Right lobe of liver (tissue), 6 donors: Measurements from ENCODE around the gene GGT6. TPM values are rescaled to one million over a fixed set of nuclear protein-coding genes. Genes with fewer than 3 reads are reported as not detected.

Experiments used
- ATAC-seq, 4 donors: fragments of 200-7000 bp; cut with Tn5 transposase; one replicate each; pipeline ENCODE4 v1.9.1; 2020; ENCODE audit warnings: mild to moderate bottlenecking in 4 of 4, moderate library complexity in 4 of 4
- DNase-seq, 3 donors: peaks; one replicate each; pipeline ENCODE4 v3.0.0-alpha.2; 2020
- H3K27ac ChIP-seq, 3 donors: fragments of 200-600 bp; one replicate each; pipeline ENCODE4 v1.8.0; 2022
- H3K27me3 ChIP-seq, 2 donors: fragments of 200-600 bp; one replicate each; pipeline ENCODE4 v1.8.0; 2022
- H3K36me3 ChIP-seq, 4 donors: fragments of 200-600 bp; sonication (generic) in 1 of 4; one replicate each; pipeline versions ENCODE4 v1.5.1 to v1.8.0; 2017 to 2022; ENCODE audit warnings: control low read depth in 1 of 4
- H3K4me1 ChIP-seq, 4 donors: fragments of 200-600 bp; sonication (generic) in 1 of 4; one replicate each; pipeline versions ENCODE4 v1.5.1 to v1.8.0; 2017 to 2022; ENCODE audit warnings: control low read depth in 1 of 4
- H3K4me3 ChIP-seq, 3 donors: fragments of 200-600 bp; one replicate each; pipeline ENCODE4 v1.8.0; 2022
- H3K9me3 ChIP-seq, 4 donors: fragments of 200-600 bp; sonication (generic) in 1 of 4; one replicate each; pipeline versions ENCODE4 v1.5.1 to v1.8.0; 2017 to 2022; ENCODE audit warnings: control low read depth in 1 of 4
- CTCF ChIP-seq, 4 donors: fragments of 200-600 bp in 3 of 4; fragments of 450-650 bp in 1 of 4; IDR thresholded peaks; one replicate each; pipeline versions ENCODE4 v1.5.1 to v1.8.0; 2016 to 2022; ENCODE audit warnings: antibody characterized with exemption in 4 of 4, mild to moderate bottlenecking in 2 of 4
- POLR2A ChIP-seq: fragments of 450-650 bp; IDR thresholded peaks from one replicate; pipeline ENCODE4 v1.6.1; 2017; ENCODE audit warnings: antibody characterized with exemption, mild to moderate bottlenecking
- WGBS: methylation state at CpG from one replicate; pipeline ENCODE4 v1.1.6; 2018; ENCODE audit warnings: low coverage, low lambda C conversion rate; ENCODE audit not compliant: insufficient coverage; ENCODE audit errors: missing lambda C conversion rate; 5-methylcytosine and 5-hydroxymethylcytosine counted together
- intact Hi-C, 2 donors: fragments of 100-400 bp; cut with DNase I; formaldehyde crosslinking; loops; one replicate each; pipeline versions ENCODE4 v1.11.2 to v1.14.1; 2022
- total RNA-seq, 6 experiments: library from RNA; depleted of rRNA in 2 of 6; stranded (reverse); fragments of >200 nt in 2 of 6; fragmentation: NEBNext Ultra II Directional in 3 of 6; extraction: Animal tissue kit (Norgen Biotek cat#: 25700) in 3 of 6; gene quantifications; one replicate each; pipeline versions ENCODE4 v1.1.0 to v1.2.4, GENCODE V29; 2016 to 2023
- donor health status: DM: no; HTN: yes; CAD: no.
- donor health status: DM: no; HTN: no; CAD: no.
- donor health status: DM: no; HTN: no; CAD: no.
- donor health status: DM: no; HTN: yes; CAD: no.
- donor health status: DM: no; HTN: yes; CAD: no.

Gene GGT6
- total RNA-seq, 6 experiments from 2014 or later, result 0.09 to 0.92 (median 0.27) TPM

- intact Hi-C loops, result no loop called here
- peaks cover 0 to 11% (median 2%) of the 10 kb centered on the region in 4 donors for H3K36me3 ChIP-seq
Observed at GRCh38 chr17:4535667-4536258, 24.6 kb downstream of the GGT6 start.

DNA sequence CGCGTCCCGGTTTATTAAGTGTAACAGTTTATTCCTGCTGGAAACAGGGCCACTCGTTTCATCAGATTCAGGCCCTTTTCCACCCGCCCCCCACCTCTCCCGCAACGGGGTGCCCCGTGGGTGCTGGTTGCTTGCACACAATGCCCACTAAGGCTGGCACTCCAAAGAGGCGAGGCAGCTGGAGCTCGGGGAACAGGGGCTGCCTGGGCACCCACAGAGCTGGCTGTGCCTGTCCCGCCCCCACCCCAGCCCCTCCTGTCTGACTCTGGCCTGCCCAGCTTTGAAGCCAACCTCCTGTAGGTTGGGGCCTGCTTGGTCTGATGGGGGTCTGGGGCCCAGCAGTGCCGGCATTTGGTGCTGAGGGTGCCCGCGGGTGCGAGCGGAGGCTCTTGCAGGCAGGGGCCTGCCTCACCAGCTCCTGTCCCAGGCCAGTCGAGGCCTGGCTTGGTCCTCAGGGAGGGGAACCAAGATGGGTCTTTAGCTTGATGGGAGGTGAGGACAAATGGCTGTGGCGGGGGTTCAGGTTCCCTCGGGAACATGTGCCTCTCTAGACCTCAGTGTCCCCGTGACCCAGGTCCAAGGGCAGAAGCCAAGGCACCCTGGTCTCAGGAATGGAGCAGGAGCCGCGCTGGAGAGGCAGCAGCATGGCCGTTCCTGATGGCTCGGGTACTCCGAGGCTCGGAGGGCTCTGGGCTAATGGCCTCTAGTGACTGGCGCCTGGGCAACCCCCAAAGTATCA lies 25.3 kb downstream of the GGT6 start:
- H3K4me1 ChIP-seq, result peaks cover 0 to 22% (median 7%) of the 10 kb centered on the region in 4 donors
- no peak overlapping the region for H3K4me3 ChIP-seq
- no peak for TF ChIP-seq POLR2A
- no peaks in the 10 kb centered on the region for H3K9me3 ChIP-seq
- ATAC-seq (no peak), DNase-seq (peak in 2 of 3 donors; percentile 24 to 55)
- H3K36me3 ChIP-seq, result peaks cover 0 to 9% (median 2%) of the 10 kb centered on the region in 4 donors
- H3K27me3 ChIP-seq, result no peaks in the 10 kb centered on the region
- 72% methylated on average over 8 of the region's 27 CpGs for WGBS
- intact Hi-C loops, result no loop called here
- no peak overlapping the region for H3K27ac ChIP-seq

More at GRCh38 chr17:4535667-4536258, 24.6 kb downstream of the GGT6 start:
- H3K4me1 ChIP-seq, result peaks cover 0 to 22% (median 7%) of the 10 kb centered on the region in 4 donors
- no peaks in the 10 kb centered on the region for H3K27me3 ChIP-seq
- WGBS, result 68% methylated on average over 5 of the region's 19 CpGs
- TF ChIP-seq CTCF (IDR thresholded peaks at IDR 0.05), result no peak
- TF ChIP-seq POLR2A, result no peak
- DNase-seq (peak in 1 of 3 donors; percentile 58), ATAC-seq (no peak)
- no peak overlapping the region for H3K27ac ChIP-seq
- H3K4me3 ChIP-seq, result no peak overlapping the region
- H3K9me3 ChIP-seq, result no peaks in the 10 kb centered on the region

- ATAC-seq (peak; percentile 1 to 27 (median 2)), DNase-seq (no peak)
- Histone ChIP-seq H3K9me3 (no peaks in the 10 kb centered on the region), H3K36me3 (peaks cover 0 to 7% (median 0%) of the 10 kb centered on the region in 4 donors), H3K4me3 (no peak overlapping the region), H3K27me3 (no peaks in the 10 kb centered on the region), H3K27ac (no peak overlapping the region), H3K4me1 (peaks cover 0 to 22% (median 7%) of the 10 kb centered on the region in 4 donors)
- no CpG with 5 or more reads among the region's 17 CpGs for WGBS
- intact Hi-C loops, result no loop called here
- no peak for TF ChIP-seq CTCF (IDR thresholded peaks at IDR 0.05)
- no peak for TF ChIP-seq POLR2A
Observed at GRCh38 chr17:4534515-4534914, 25.9 kb downstream of the GGT6 start.

DNA sequence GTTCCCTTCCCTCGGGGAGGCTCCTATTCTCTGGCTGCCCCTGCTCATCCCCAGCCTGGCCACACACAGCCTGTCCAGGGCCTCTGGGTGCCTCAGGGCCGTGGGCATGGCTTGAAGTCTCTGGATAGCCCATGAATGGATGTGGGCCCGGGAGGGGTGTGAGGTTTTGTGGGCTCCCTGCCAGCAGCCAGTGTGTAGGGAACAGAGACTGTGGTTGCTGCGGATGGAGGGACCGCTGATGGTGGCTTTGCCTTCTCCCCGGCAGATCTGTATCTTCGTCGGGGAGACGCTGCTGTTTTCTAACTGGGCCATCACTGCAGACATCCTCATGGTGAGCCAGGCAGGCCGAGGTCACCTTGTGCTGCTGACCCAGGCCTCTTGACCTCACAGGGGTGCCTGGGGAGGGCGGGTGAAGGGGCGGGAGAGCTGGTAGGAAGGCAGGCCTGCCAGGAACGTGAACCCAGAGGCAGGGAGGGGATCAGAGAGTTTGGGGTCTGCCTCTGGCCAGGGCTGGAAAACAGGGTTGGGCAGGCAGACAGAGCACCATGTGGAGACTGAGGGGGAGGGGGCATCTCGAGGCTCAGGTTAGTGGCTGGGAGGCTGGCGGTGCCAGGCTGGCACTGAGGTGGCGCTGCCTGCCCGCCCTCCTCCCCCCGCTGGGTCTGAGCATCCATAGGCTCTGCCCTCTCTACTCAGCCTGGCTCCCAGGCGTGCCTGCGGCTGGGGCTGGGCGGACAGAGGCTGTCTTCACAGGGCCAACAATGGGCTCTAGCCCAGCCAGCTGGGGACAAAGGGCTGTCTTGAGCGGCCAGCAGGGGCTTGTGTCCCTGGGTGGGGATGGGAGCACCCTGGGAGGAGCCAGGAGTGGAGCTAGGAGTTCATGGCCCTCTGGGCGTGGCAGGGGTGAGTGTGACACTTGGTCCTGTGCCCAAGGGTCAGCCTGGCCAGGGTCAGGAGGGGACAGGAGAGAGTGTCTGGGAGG lies 26.6 kb downstream of the GGT6 start:
- intact Hi-C loops, result no loop called here
- DNase-seq (peak; percentile 65 to 78 (median 77)), ATAC-seq (peak; percentile 28 to 65 (median 52))
- Histone ChIP-seq H3K4me1 (peaks cover 0 to 22% (median 7%) of the 10 kb centered on the region in 4 donors), H3K9me3 (no peaks in the 10 kb centered on the region), H3K36me3 (peaks cover 0 to 4% (median 0%) of the 10 kb centered on the region in 4 donors), H3K4me3 (no peak overlapping the region), H3K27ac (peak overlapping the region in 1 of 3 donors; percentile 13), H3K27me3 (no peaks in the 10 kb centered on the region)
- 8% methylated on average over 2 of the region's 23 CpGs for WGBS
- TF ChIP-seq POLR2A (no peak), CTCF (IDR thresholded peaks at IDR 0.05) (no peak)
